K562 (cell line): ENCODE measurements around the gene FKBP2. TPM values are rescaled to one million over a fixed set of nuclear protein-coding genes. Genes with fewer than 3 reads are reported as not detected.

Source experiments
- ATAC-seq: fragments of 200-7000 bp; cut with Tn5 transposase; 3 replicates; pipeline ENCODE4 v1.9.1; 2020; ENCODE audit warnings: moderate library complexity
- BruUV-seq: library from RNA; stranded (reverse); fragments of 400-500 nt; replicated peaks from 2 replicates; lab custom pipeline; 2021; lab: Mats Ljungman, UMichigan
- CTCF ChIA-PET: fragments of 300-600 bp; formaldehyde crosslinking; extraction: SDS; loops from one replicate; lab custom pipeline; 2021; ENCODE audit warnings: low intra/inter-chr PET ratio; lab: Yijun Ruan, JAX
- POLR2A ChIA-PET: fragments of 300-600, 350-650 bp; sonication (Branson Sonifier 250); formaldehyde crosslinking; extraction: SDS; loops from one replicate; lab custom pipeline; 2021; ENCODE audit warnings: antibody characterized with exemption, inconsistent platforms; lab: Yijun Ruan, JAX
- DNase-seq, 4 experiments: peaks; one replicate each; pipeline versions ENCODE4 v3.0.0 to v3.0.0-alpha.2; 2011 to 2018; ENCODE audit warnings: low spot score in 3 of 4, mixed read lengths in 3 of 4; ENCODE audit errors: extremely low read depth in 1 of 4
- FAIRE-seq: peaks from 2 replicates; lab custom pipeline; 2011; peaks lifted over from hg19 to GRCh38; lab: Jason Lieb, UNC
- H2AFZ ChIP-seq: 2 replicates; pipeline ENCODE4 v1.6.0; 2011; ENCODE audit warnings: low read depth, low read length, control low read depth, inconsistent platforms
- H3K27ac ChIP-seq: fragments of 200-600 bp; 3 replicates; pipeline ENCODE4 v1.8.0; 2011; ENCODE audit warnings: low read depth, mild to moderate bottlenecking, control low read depth, inconsistent platforms, low read length, moderate library complexity, mixed read lengths; ENCODE audit errors: extremely low read depth
- H3K27me3 ChIP-seq, 2 experiments: fragments of 300-600 bp in 1 of 2; 2 replicates in 1 of 2; 3 replicates in 1 of 2; pipeline versions ENCODE4 v1.6.0 to v1.8.0; 2011; ENCODE audit warnings: inconsistent platforms in 2 of 2, low read length in 2 of 2, mild to moderate bottlenecking in 1 of 2, mixed read lengths in 1 of 2, moderate library complexity in 1 of 2; ENCODE audit not compliant: control insufficient read depth in 2 of 2, insufficient read depth in 2 of 2
- H3K36me3 ChIP-seq: fragments of 300-600 bp; 3 replicates; pipeline ENCODE4 v1.8.0; 2011; ENCODE audit warnings: mild to moderate bottlenecking, low read length, inconsistent platforms; ENCODE audit not compliant: control insufficient read depth, insufficient read depth
- H3K4me1 ChIP-seq, 2 experiments: fragments of 200-600 bp in 1 of 2; replicated peaks in 1 of 2; 2 replicates in 1 of 2; 3 replicates in 1 of 2; pipeline versions ENCODE4 v1.5.1 to v1.8.0; 2011; ENCODE audit warnings: inconsistent platforms in 2 of 2, low read length in 2 of 2, mild to moderate bottlenecking in 1 of 2, mixed read lengths in 1 of 2, moderate library complexity in 1 of 2; ENCODE audit not compliant: control insufficient read depth in 2 of 2, insufficient read depth in 2 of 2
- H3K4me2 ChIP-seq: 2 replicates; pipeline ENCODE4 v1.6.1; 2011; ENCODE audit warnings: low read length, control low read depth, inconsistent platforms, mixed read lengths; ENCODE audit not compliant: insufficient read depth
- H3K4me3 ChIP-seq: fragments of 200-600 bp; sonication (generic), shearing (Covaris generic); 2 replicates; pipeline ENCODE4 v1.5.1; 2016; ENCODE audit warnings: control low read depth, inconsistent platforms
- H3K79me2 ChIP-seq: fragments of 200-600 bp; 3 replicates; pipeline ENCODE4 v1.8.0; 2011; ENCODE audit warnings: low read length, inconsistent platforms; ENCODE audit not compliant: control insufficient read depth, insufficient read depth
- H3K9ac ChIP-seq, 2 experiments: 2 replicates each; pipeline versions ENCODE4 v1.6.0 to v1.6.1; 2011; ENCODE audit warnings: low read depth in 2 of 2, low read length in 2 of 2, control low read depth in 1 of 2, inconsistent platforms in 1 of 2, mild to moderate bottlenecking in 1 of 2, mixed read lengths in 1 of 2; ENCODE audit not compliant: insufficient read depth in 1 of 2
- H3K9me1 ChIP-seq: one replicate; pipeline ENCODE4 v1.6.0; 2011; ENCODE audit warnings: inconsistent platforms, mild to moderate bottlenecking, low read length, moderate library complexity; ENCODE audit not compliant: control insufficient read depth, insufficient read depth
- H3K9me3 ChIP-seq: replicated peaks from 2 replicates; pipeline ENCODE4 v1.5.1; 2011; ENCODE audit warnings: low read depth, low read length, inconsistent platforms; ENCODE audit not compliant: control insufficient read depth, insufficient read depth
- H4K20me1 ChIP-seq: replicated peaks from 2 replicates; pipeline ENCODE4 v1.6.1; 2011; ENCODE audit warnings: low read length, inconsistent platforms, mixed read lengths; ENCODE audit not compliant: control insufficient read depth, insufficient read depth
- ARNT ChIP-seq, 2 experiments: fragments of 450-650 bp; IDR thresholded peaks; 2 replicates each; pipeline ENCODE4 v1.6.1; 2016; ENCODE audit warnings: mild to moderate bottlenecking in 1 of 2
- CBFA2T3 ChIP-seq: fragments of 450-650 bp; IDR thresholded peaks from 2 replicates; pipeline ENCODE4 v1.6.1; 2017
- CCNT2 ChIP-seq: IDR thresholded peaks from 2 replicates; pipeline ENCODE4 v1.6.1; 2011; ENCODE audit warnings: borderline replicate concordance, low read depth, mild to moderate bottlenecking, moderate library complexity, mixed read lengths, low read length; ENCODE audit not compliant: insufficient read length; ENCODE audit errors: extremely low read depth
- HDGF ChIP-seq: fragments of 450-650 bp; IDR thresholded peaks from 2 replicates; pipeline ENCODE4 v1.6.1; 2016
- HMGN3 ChIP-seq: IDR thresholded peaks from 2 replicates; pipeline ENCODE4 v1.6.1; 2011; ENCODE audit warnings: borderline replicate concordance, low read depth, mild to moderate bottlenecking, mixed read lengths, low read length; ENCODE audit not compliant: insufficient read length; ENCODE audit errors: extremely low read depth
- HNRNPH1 ChIP-seq: fragments of 200-400 bp; formaldehyde crosslinking; optimal IDR thresholded peaks from 2 replicates; pipeline ENCODE3; 2017; ENCODE audit warnings: low read depth, mild to moderate bottlenecking, low read length, moderate library complexity
- KDM2B ChIP-seq: fragments of 250-450 bp; sonication (Bioruptor Pico); IDR thresholded peaks from 2 replicates; pipeline ENCODE4 v1.8.0; 2021; ENCODE audit warnings: mild to moderate bottlenecking, moderate library complexity
- MLX ChIP-seq, 2 experiments: fragments of 450-650 bp in 1 of 2; sonication (generic) in 1 of 2; formaldehyde crosslinking; conservative IDR thresholded peaks; 2 replicates each; pipeline versions ENCODE4 v1.4.0 to v1.8.1; 2020 to 2022; ENCODE audit warnings: mild to moderate bottlenecking in 1 of 2, missing genetic modification reagents in 1 of 2
- NBN ChIP-seq: fragments of 450-650 bp; IDR thresholded peaks from 2 replicates; pipeline ENCODE4 v1.6.1; 2016; ENCODE audit warnings: low read depth, mild to moderate bottlenecking
- NFE2L1 ChIP-seq: fragments of 450-650 bp; IDR thresholded peaks from 2 replicates; pipeline ENCODE4 v1.6.1; 2016; ENCODE audit warnings: missing genetic modification characterization, low read depth, mild to moderate bottlenecking, missing compliant biosample characterization, moderate library complexity, borderline replicate concordance
- POLR2AphosphoS2 ChIP-seq: IDR thresholded peaks from 2 replicates; pipeline ENCODE4 v1.6.1; 2012; ENCODE audit warnings: low read length, improper control_type of control experiment
- POLR2B ChIP-seq: fragments of 450-650 bp; IDR thresholded peaks from 2 replicates; pipeline ENCODE4 v1.6.1; 2018; ENCODE audit warnings: low read depth; ENCODE audit not compliant: partially characterized antibody
- POLR2G ChIP-seq: fragments of 200-400 bp; formaldehyde crosslinking; IDR thresholded peaks from 2 replicates; pipeline ENCODE4 v1.6.1; 2017; ENCODE audit warnings: low read depth, mild to moderate bottlenecking, antibody characterized with exemption, low read length, moderate library complexity
- RBFOX2 ChIP-seq: fragments of 200-400 bp; formaldehyde crosslinking; IDR thresholded peaks from 2 replicates; pipeline ENCODE4 v1.6.1; 2017; ENCODE audit warnings: low read depth, mild to moderate bottlenecking, low read length, moderate library complexity
- RHOXF2B ChIP-seq: fragments of 250-450 bp; sonication (Bioruptor Pico); conservative IDR thresholded peaks from 2 replicates; pipeline ENCODE4 v1.5.1; 2021
- SMC3 ChIP-seq: conservative IDR thresholded peaks from 2 replicates; pipeline ENCODE4 v1.6.1; 2011; ENCODE audit warnings: low read depth, low read length, improper control_type of control experiment; ENCODE audit not compliant: insufficient read depth
- SUPT5H ChIP-seq: fragments of 450-650 bp; IDR thresholded peaks from 2 replicates; pipeline ENCODE4 v1.6.1; 2016
- ZBTB2 ChIP-seq: fragments of 450-650 bp; IDR thresholded peaks from 2 replicates; pipeline ENCODE4 v1.6.1; 2016; ENCODE audit warnings: antibody characterized with exemption
- ZNF23 ChIP-seq: fragments of 250-450 bp; sonication (Bioruptor Pico); IDR thresholded peaks from 2 replicates; pipeline ENCODE4 v1.4.0; 2020; ENCODE audit warnings: mild to moderate bottlenecking
- ZNF561 ChIP-seq: fragments of 450-650 bp; formaldehyde crosslinking; conservative IDR thresholded peaks from 2 replicates; pipeline ENCODE4 v1.4.0; 2020; ENCODE audit warnings: mild to moderate bottlenecking, moderate library complexity
- ZNF57 ChIP-seq: fragments of 450-650 bp; formaldehyde crosslinking; IDR thresholded peaks from 2 replicates; pipeline ENCODE4 v1.4.0; 2020; ENCODE audit warnings: mild to moderate bottlenecking, moderate library complexity
- ZNF740 ChIP-seq, 3 experiments: fragments of 200-800 bp in 1 of 3; sonication (Bioruptor generic) in 1 of 3; sonication (generic) in 1 of 3; formaldehyde crosslinking in 1 of 3; IDR thresholded peaks; 2 replicates each; pipeline versions ENCODE4 v1.6.1 to v1.8.0; 2016 to 2022; ENCODE audit warnings: mild to moderate bottlenecking in 2 of 3, missing compliant biosample characterization in 2 of 3, missing genetic modification characterization in 2 of 3, missing genetic modification reagents in 1 of 3
- WGBS: fragments of 100-300 bp; shearing (Covaris generic); methylation state at CpG from one replicate; pipeline ENCODE4 v1.1.6; 2016; ENCODE audit warnings: low coverage, mixed read lengths; ENCODE audit not compliant: insufficient coverage; ENCODE audit errors: missing lambda C conversion rate; 5-methylcytosine and 5-hydroxymethylcytosine counted together
- in situ Hi-C: fragments of 300-500 bp; cut with MboI; formaldehyde crosslinking; loops from 4 replicates; pipeline ENCODE4 v1.15.0; 2018; ENCODE audit warnings: inconsistent platforms, mixed read lengths
- intact Hi-C: fragments of 100-400 bp; cut with micrococcal nuclease; formaldehyde crosslinking; loops from 2 replicates; pipeline ENCODE4 v1.14.2; 2022
- polyA plus RNA-seq, 8 experiments: library from polyadenylated mRNA; depleted of rRNA in 4 of 8; stranded (reverse) in 5 of 8; unstranded in 3 of 8; fragments of >200 nt; fragmentation: Nextera tagmentation in 2 of 8; fragmentation: Illumina TruSeq in 1 of 8; extraction: Ambion mirVana in 2 of 8; extraction: Trizol in 1 of 8; gene quantifications; 2 replicates each; pipeline versions ENCODE4 v1.2.1 to v1.2.3, GENCODE V29; 2011 to 2014; ENCODE audit warnings: inconsistent platforms in 1 of 8, missing spikeins in 1 of 8
- total RNA-seq, 7 experiments: library from RNA; depleted of rRNA in 6 of 7; stranded (reverse); fragments of >200 nt in 6 of 7; fragmentation: Illumina TruSeq in 2 of 7; extraction: Trizol in 2 of 7; gene quantifications; 2 replicates each; pipeline versions ENCODE4 v1.2.1 to v1.2.3, GENCODE V29; 2011 to 2021; ENCODE audit warnings: low replicate concordance in 1 of 7

FKBP2 gene
- total and polyA plus RNA-seq, 9 of the 15 experiments (the other 6 are each of a cell fraction or from before 2014, with no cell fraction given) = 3.5 to 151 (median 58.1) TPM

GRCh38 chr11:64241241-64241490 lies 271 bp downstream of the FKBP2 start:
- Histone ChIP-seq H3K36me3 (peaks cover 71% of the 10 kb centered on the region), H3K27ac (peak overlapping the region; percentile 95), H3K9ac (peak overlapping the region; percentile 93 to 94), H3K4me1 (peaks cover 26 to 70% of the 10 kb centered on the region in 2 experiments), H3K79me2 (peaks cover 57% of the 10 kb centered on the region), H3K9me1 (no peaks in the 10 kb centered on the region), H4K20me1 (0 out of 2 replicates have a peak, but pooled peaks cover 3% of the 10 kb centered on the region), H3K4me3 (peak overlapping the region; percentile 99), H3K9me3 (no peaks in the 10 kb centered on the region), H3K4me2 (peak overlapping the region; percentile 85; the same call in 1 of the 2 replicates), H3K27me3 (no peaks in the 10 kb centered on the region), H2AFZ (peak overlapping the region; percentile 75)
- intact Hi-C loops (loop anchor here (10.0 kb wide), 1 partner anchor 64 kb away; the partner anchor contains the start of genes CATSPERZ and ESRRA), in situ Hi-C loops (no loop called here)
- FAIRE-seq = peak; percentile 92
- ChIA-PET POLR2A (interaction anchor here (0.5 to 1.0 kb wide), 11 partner anchors 9 to 701 kb away, joined by 3 to 6 read pairs (median 5); partner anchors contain the start of genes ESRRA and FERMT3), CTCF (no interaction called here)
- peak; percentile 83 for ATAC-seq
- WGBS = 0% methylated on average over 11 of the region's 24 CpGs
- peak in 3 of 4 experiments; percentile 84 to 96 (median 88) for DNase-seq
- no TSS peak for BruUV-seq
- TF ChIP-seq SUPT5H (no peak), ZNF23 (CRISPR knock-in tag) (no peak), HNRNPH1 (no peak), HDGF (0 out of 2 replicates have a peak, but pooled peaks have one; percentile 86), ZBTB2 (no peak), NFE2L1 (tag) (no peak), POLR2AphosphoS2 (no peak), SMC3 (no peak), CBFA2T3 (no peak), ZNF740 (CRISPR knock-in tag; IDR thresholded peaks at IDR 0.05) (no peak), ZNF740 (tag; IDR thresholded peaks at IDR 0.05) (no peak), CCNT2 (no peak), RHOXF2B (CRISPR knock-in tag) (no peak), KDM2B (CRISPR knock-in tag) (no peak), HMGN3 (no peak), ARNT (IDR thresholded peaks at IDR 0.05) (no peak), POLR2G (peak; percentile 22; the same call in 1 of the 2 replicates), ZNF57 (no peak), MLX (CRISPR knock-in tag; conservative IDR thresholded peaks at IDR 0.05) (no peak), NBN (no peak), POLR2B (no peak), RBFOX2 (peak; percentile 76), ZNF561 (no peak)
